Measurements from ENCODE around the gene TTN. TPM values are rescaled to one million over a fixed set of nuclear protein-coding genes. Genes with fewer than 3 reads are reported as not detected.

The TTN gene
- total and polyA plus RNA-seq, 2 of the 4 experiments (the other 2 are of a cell fraction) = 0.02 to 0.18 TPM

- no peak overlapping the region for H3K9ac ChIP-seq (ENCODE audit: low read depth, low read length)
- H4K20me1 ChIP-seq (ENCODE audit: insufficient read depth, low read length) = no peaks in the 10 kb centered on the region
- ChIA-PET CTCF (no interaction called here), POLR2A (ENCODE audit: unreplicated experiment) (no interaction called here)
- no peak overlapping the region for H3K56ac ChIP-seq (ENCODE audit: extremely low read depth, insufficient read depth, low read length)
- H3K4ac ChIP-seq (ENCODE audit: low read depth, low read length) = no peak overlapping the region
- no peaks in the 10 kb centered on the region for H3K9me1 ChIP-seq (ENCODE audit: insufficient read depth, low read length)
- H3K18ac ChIP-seq (ENCODE audit: low read depth, low read length) = no peak overlapping the region
- no peak overlapping the region for H2AK9ac ChIP-seq (replicated peaks; ENCODE audit: low read depth, low read length, poor library complexity)
- in situ Hi-C loops (cut with MboI; ENCODE audit: low sequenced_read_pairs) = no loop called here
- H3K27ac ChIP-seq (ENCODE audit: insufficient read depth, low read length) = no peak overlapping the region
- no peak overlapping the region for H2AFZ ChIP-seq (replicated peaks; ENCODE audit: low read length, poor library complexity)
- H4K5ac ChIP-seq (ENCODE audit: low read depth, low read length) = no peak overlapping the region
- no peak for TF ChIP-seq MAZ (IDR thresholded peaks at IDR 0.05; ENCODE audit: borderline replicate concordance, low read depth, low read length)
- TF ChIP-seq MAFK (IDR thresholded peaks at IDR 0.05; ENCODE audit: low read depth, low read length) = no peak
- TF ChIP-seq, protein P1, sequence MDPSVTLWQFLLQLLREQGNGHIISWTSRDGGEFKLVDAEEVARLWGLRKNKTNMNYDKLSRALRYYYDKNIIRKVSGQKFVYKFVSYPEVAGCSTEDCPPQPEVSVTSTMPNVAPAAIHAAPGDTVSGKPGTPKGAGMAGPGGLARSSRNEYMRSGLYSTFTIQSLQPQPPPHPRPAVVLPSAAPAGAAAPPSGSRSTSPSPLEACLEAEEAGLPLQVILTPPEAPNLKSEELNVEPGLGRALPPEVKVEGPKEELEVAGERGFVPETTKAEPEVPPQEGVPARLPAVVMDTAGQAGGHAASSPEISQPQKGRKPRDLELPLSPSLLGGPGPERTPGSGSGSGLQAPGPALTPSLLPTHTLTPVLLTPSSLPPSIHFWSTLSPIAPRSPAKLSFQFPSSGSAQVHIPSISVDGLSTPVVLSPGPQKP (IDR thresholded peaks at IDR 0.05; ENCODE audit: borderline replicate concordance, low read depth, low read length) = no peak
- TF ChIP-seq FOS (IDR thresholded peaks at IDR 0.05; ENCODE audit: low read depth, low read length) = no peak
- no peak for TF ChIP-seq BHLHE40 (IDR thresholded peaks at IDR 0.05; ENCODE audit: low read depth, low read length)
- TF ChIP-seq RFX5 (IDR thresholded peaks at IDR 0.05; ENCODE audit: low read depth, low read length) = no peak
- no peak for TF ChIP-seq POLR2A (IDR thresholded peaks at IDR 0.05; ENCODE audit: low read depth, low read length)
- no peak for TF ChIP-seq RAD21 (IDR thresholded peaks at IDR 0.05; ENCODE audit: low read length)
- no peak for TF ChIP-seq NFE2L2 (IDR thresholded peaks at IDR 0.05; ENCODE audit: low read depth, low read length)
- no peak for TF ChIP-seq SMC3 (IDR thresholded peaks at IDR 0.05; ENCODE audit: low read depth, low read length)
- TF ChIP-seq RCOR1 (IDR thresholded peaks at IDR 0.05; ENCODE audit: insufficient replicate concordance, low read length) = no peak
- TF ChIP-seq CHD1 (IDR thresholded peaks at IDR 0.05; ENCODE audit: low read depth, low read length) = no peak
- no peak for TF ChIP-seq CEBPB (IDR thresholded peaks at IDR 0.05; ENCODE audit: low read depth, low read length)
- TF ChIP-seq, protein P2, sequence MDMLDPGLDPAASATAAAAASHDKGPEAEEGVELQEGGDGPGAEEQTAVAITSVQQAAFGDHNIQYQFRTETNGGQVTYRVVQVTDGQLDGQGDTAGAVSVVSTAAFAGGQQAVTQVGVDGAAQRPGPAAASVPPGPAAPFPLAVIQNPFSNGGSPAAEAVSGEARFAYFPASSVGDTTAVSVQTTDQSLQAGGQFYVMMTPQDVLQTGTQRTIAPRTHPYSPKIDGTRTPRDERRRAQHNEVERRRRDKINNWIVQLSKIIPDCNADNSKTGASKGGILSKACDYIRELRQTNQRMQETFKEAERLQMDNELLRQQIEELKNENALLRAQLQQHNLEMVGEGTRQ (IDR thresholded peaks at IDR 0.05; ENCODE audit: low read depth, low read length) = no peak
- TF ChIP-seq, protein P3, sequence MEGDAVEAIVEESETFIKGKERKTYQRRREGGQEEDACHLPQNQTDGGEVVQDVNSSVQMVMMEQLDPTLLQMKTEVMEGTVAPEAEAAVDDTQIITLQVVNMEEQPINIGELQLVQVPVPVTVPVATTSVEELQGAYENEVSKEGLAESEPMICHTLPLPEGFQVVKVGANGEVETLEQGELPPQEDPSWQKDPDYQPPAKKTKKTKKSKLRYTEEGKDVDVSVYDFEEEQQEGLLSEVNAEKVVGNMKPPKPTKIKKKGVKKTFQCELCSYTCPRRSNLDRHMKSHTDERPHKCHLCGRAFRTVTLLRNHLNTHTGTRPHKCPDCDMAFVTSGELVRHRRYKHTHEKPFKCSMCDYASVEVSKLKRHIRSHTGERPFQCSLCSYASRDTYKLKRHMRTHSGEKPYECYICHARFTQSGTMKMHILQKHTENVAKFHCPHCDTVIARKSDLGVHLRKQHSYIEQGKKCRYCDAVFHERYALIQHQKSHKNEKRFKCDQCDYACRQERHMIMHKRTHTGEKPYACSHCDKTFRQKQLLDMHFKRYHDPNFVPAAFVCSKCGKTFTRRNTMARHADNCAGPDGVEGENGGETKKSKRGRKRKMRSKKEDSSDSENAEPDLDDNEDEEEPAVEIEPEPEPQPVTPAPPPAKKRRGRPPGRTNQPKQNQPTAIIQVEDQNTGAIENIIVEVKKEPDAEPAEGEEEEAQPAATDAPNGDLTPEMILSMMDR (conservative IDR thresholded peaks at IDR 0.05; ENCODE audit: low read depth, low read length) = no peak
- TF ChIP-seq MXI1 (IDR thresholded peaks at IDR 0.05; ENCODE audit: borderline replicate concordance, low read depth, low read length) = no peak
- no peak overlapping the region for H4K8ac ChIP-seq (ENCODE audit: low read depth in 2 of 2, low read length in 2 of 2)
- H2BK5ac ChIP-seq (ENCODE audit: low read depth, low read length, poor library complexity, severe bottlenecking) = no peak overlapping the region
- BruUV-seq (replicated peaks) = no TSS peak
- H3K23ac ChIP-seq (ENCODE audit: low read depth, low read length) = no peak overlapping the region
- dilution Hi-C loops (cut with HindIII; ENCODE audit: low sequenced_read_pairs, unreplicated experiment) = no loop called here
- intact Hi-C loops (cut with micrococcal nuclease) = no loop called here
- no peak overlapping the region for H4K91ac ChIP-seq (ENCODE audit: insufficient read depth, low read depth, low read length)
- no peaks in the 10 kb centered on the region for H3K4me1 ChIP-seq (ENCODE audit: control insufficient read depth, insufficient read depth, low read length)
- no peak overlapping the region for H3K4me2 ChIP-seq (ENCODE audit: low read depth, low read length)
- H3K79me1 ChIP-seq (ENCODE audit: low read depth in 1 of 2, low read length in 2 of 2) = no peaks in the 10 kb centered on the region
- no peaks in the 10 kb centered on the region for H3K36me3 ChIP-seq (ENCODE audit: control insufficient read depth, insufficient read depth, low read length)
- no peak overlapping the region for H2BK20ac ChIP-seq (ENCODE audit: low read depth, low read length)
- H3K27me3 ChIP-seq (ENCODE audit: control insufficient read depth, insufficient read depth, low read length) = no peaks in the 10 kb centered on the region
- H3K14ac ChIP-seq (replicated peaks; ENCODE audit: low read depth, low read length) = no peak overlapping the region
- no CpG with 5 or more reads among the region's 3 CpGs for WGBS, 2 experiments (ENCODE audit: extremely low coverage in 2 of 2, insufficient read length in 1 of 2)
- H2BK120ac ChIP-seq (ENCODE audit: low read depth, low read length) = no peak overlapping the region
- DNase-seq = peak; percentile 9
- H3K9me3 ChIP-seq (ENCODE audit: control insufficient read depth, insufficient read depth, low read length) = no peaks in the 10 kb centered on the region
- H2AK5ac ChIP-seq (ENCODE audit: low read depth, low read length) = no peak overlapping the region
- ATAC-seq (ENCODE audit: low read depth) = no peak
- H2BK15ac ChIP-seq (ENCODE audit: low read depth, low read length) = no peak overlapping the region
- H3K4me3 ChIP-seq (ENCODE audit: insufficient read depth, low read depth, low read length) = no peak overlapping the region
Observed at GRCh38 chr2:178829299-178829960, 22.2 kb upstream of the TTN start.

All from IMR-90 (cell line).